ENCODE data around the gene MESD. TPM values are rescaled to one million over a fixed set of nuclear protein-coding genes. Genes with fewer than 3 reads are reported as not detected.
A peak's percentile ranks its signal among the peaks of the same experiment; 100 is the strongest.

Gene MESD
- total and polyA plus RNA-seq, 9 of the 15 experiments (the other 6 are each of a cell fraction or from before 2014, with no cell fraction given), result 11.3 to 39.7 (median 22.8) TPM

- TF ChIP-seq, protein P1, sequence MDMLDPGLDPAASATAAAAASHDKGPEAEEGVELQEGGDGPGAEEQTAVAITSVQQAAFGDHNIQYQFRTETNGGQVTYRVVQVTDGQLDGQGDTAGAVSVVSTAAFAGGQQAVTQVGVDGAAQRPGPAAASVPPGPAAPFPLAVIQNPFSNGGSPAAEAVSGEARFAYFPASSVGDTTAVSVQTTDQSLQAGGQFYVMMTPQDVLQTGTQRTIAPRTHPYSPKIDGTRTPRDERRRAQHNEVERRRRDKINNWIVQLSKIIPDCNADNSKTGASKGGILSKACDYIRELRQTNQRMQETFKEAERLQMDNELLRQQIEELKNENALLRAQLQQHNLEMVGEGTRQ (CRISPR knock-in tag; IDR thresholded peaks at IDR 0.05), result peak; percentile 19
- TF ChIP-seq RFX5 (IDR thresholded peaks at IDR 0.05; ENCODE audit: low read depth, low read length) (no peak), EGR1 (conservative IDR thresholded peaks at IDR 0.05) (peak; percentile 78), SIX5 (IDR thresholded peaks at IDR 0.05; ENCODE audit: borderline replicate concordance in 1 of 2, insufficient read depth in 1 of 2, low read depth in 1 of 2, low read length in 2 of 2) (no peak), CREM (IDR thresholded peaks at IDR 0.05; ENCODE audit: low read depth) (0 out of 2 replicates have a peak, but pooled peaks have one; percentile 8), CBFA2T3 (IDR thresholded peaks at IDR 0.05) (peak; percentile 58)
Measured at GRCh38 chr15:80936288-80937078, 53.1 kb downstream of the MESD start (continued).

- H3K4me2 ChIP-seq (ENCODE audit: insufficient read depth, low read length), result no peak overlapping the region
- ATAC-seq (no peak), FAIRE-seq (no peak), DNase-seq (ENCODE audit: extremely low read depth in 1 of 4, low spot score in 3 of 4) (no peak)
- no peaks in the 10 kb centered on the region for H3K36me3 ChIP-seq (ENCODE audit: control insufficient read depth, insufficient read depth, low read length)
- no peak overlapping the region for H2AFZ ChIP-seq (ENCODE audit: low read depth, low read length)
- H3K4me3 ChIP-seq, result no peak overlapping the region
- in situ Hi-C loops (cut with MboI) (no loop called here), intact Hi-C loops (cut with micrococcal nuclease) (no loop called here)
- POLR2A ChIA-PET, result no interaction called here
- BruUV-seq (replicated peaks), result no TSS peak
- H3K9ac ChIP-seq (ENCODE audit: insufficient read depth in 1 of 2, low read depth in 2 of 2, low read length in 2 of 2), result no peak overlapping the region
- H3K79me2 ChIP-seq (ENCODE audit: control insufficient read depth, insufficient read depth, low read length), result no peaks in the 10 kb centered on the region
- H4K20me1 ChIP-seq (replicated peaks; ENCODE audit: control insufficient read depth, insufficient read depth, low read length), result 0 out of 2 replicates have a peak, but pooled peaks cover 8% of the 10 kb centered on the region
- H3K4me1 ChIP-seq (replicated peaks in 1 of 2; ENCODE audit: control insufficient read depth in 2 of 2, insufficient read depth in 2 of 2, low read length in 2 of 2), result peaks cover 0 to 5% of the 10 kb centered on the region in 2 experiments; a peak in 2 of 5 replicates
- H3K9me1 ChIP-seq (ENCODE audit: control insufficient read depth, insufficient read depth, low read length), result no peaks in the 10 kb centered on the region
- H3K27me3 ChIP-seq (ENCODE audit: control insufficient read depth in 2 of 2, insufficient read depth in 2 of 2, low read length in 2 of 2), result peaks cover 3 to 17% of the 10 kb centered on the region in 2 experiments; a peak in 3 of 5 replicates
- H3K9me3 ChIP-seq (replicated peaks; ENCODE audit: control insufficient read depth, insufficient read depth, low read depth, low read length), result no peaks in the 10 kb centered on the region
- WGBS (ENCODE audit: insufficient coverage, low coverage, missing lambda C conversion rate), result 50% methylated on average over 3 of the region's 3 CpGs
- no peak overlapping the region for H3K27ac ChIP-seq (ENCODE audit: extremely low read depth, low read depth, low read length)
- CTCF ChIA-PET (ENCODE audit: low intra/inter-chr PET ratio), result no interaction called here
- no peak for TF ChIP-seq RBM17 (IDR thresholded peaks at IDR 0.05; ENCODE audit: borderline replicate concordance, low read depth, low read length)
- TF ChIP-seq, protein P2, sequence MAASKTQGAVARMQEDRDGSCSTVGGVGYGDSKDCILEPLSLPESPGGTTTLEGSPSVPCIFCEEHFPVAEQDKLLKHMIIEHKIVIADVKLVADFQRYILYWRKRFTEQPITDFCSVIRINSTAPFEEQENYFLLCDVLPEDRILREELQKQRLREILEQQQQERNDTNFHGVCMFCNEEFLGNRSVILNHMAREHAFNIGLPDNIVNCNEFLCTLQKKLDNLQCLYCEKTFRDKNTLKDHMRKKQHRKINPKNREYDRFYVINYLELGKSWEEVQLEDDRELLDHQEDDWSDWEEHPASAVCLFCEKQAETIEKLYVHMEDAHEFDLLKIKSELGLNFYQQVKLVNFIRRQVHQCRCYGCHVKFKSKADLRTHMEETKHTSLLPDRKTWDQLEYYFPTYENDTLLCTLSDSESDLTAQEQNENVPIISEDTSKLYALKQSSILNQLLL (CRISPR knock-in tag; IDR thresholded peaks at IDR 0.05; ENCODE audit: borderline replicate concordance), result no peak
- no peak for TF ChIP-seq CBX5 (IDR thresholded peaks at IDR 0.05; ENCODE audit: borderline replicate concordance, low read depth)
- TF ChIP-seq, protein P3, sequence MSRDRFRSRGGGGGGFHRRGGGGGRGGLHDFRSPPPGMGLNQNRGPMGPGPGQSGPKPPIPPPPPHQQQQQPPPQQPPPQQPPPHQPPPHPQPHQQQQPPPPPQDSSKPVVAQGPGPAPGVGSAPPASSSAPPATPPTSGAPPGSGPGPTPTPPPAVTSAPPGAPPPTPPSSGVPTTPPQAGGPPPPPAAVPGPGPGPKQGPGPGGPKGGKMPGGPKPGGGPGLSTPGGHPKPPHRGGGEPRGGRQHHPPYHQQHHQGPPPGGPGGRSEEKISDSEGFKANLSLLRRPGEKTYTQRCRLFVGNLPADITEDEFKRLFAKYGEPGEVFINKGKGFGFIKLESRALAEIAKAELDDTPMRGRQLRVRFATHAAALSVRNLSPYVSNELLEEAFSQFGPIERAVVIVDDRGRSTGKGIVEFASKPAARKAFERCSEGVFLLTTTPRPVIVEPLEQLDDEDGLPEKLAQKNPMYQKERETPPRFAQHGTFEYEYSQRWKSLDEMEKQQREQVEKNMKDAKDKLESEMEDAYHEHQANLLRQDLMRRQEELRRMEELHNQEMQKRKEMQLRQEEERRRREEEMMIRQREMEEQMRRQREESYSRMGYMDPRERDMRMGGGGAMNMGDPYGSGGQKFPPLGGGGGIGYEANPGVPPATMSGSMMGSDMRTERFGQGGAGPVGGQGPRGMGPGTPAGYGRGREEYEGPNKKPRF (IDR thresholded peaks at IDR 0.05; ENCODE audit: low read depth, low read length), result no peak
- TF ChIP-seq KLF16 (IDR thresholded peaks at IDR 0.05), result no peak
- TF ChIP-seq ESRRB (CRISPR knock-in tag; IDR thresholded peaks at IDR 0.05; ENCODE audit: borderline replicate concordance), result no peak
- no peak for TF ChIP-seq ZNF212 (CRISPR knock-in tag; IDR thresholded peaks at IDR 0.05)
- TF ChIP-seq SIN3B (IDR thresholded peaks at IDR 0.05; ENCODE audit: low read depth), result no peak
- no peak for TF ChIP-seq NCOR1 (IDR thresholded peaks at IDR 0.05)
- TF ChIP-seq GABPB2 (CRISPR knock-in tag; conservative IDR thresholded peaks at IDR 0.05), result no peak
Measured at GRCh38 chr15:80934761-80935221, 54.8 kb downstream of the MESD start.
